Measurements from ENCODE around the gene EIF4G1. TPM values are rescaled to one million over a fixed set of nuclear protein-coding genes. Genes with fewer than 3 reads are reported as not detected.
A peak's percentile ranks its signal among the peaks of the same experiment; 100 is the strongest.

The EIF4G1 gene
- total and polyA plus RNA-seq, 2 donors (not counting 3 experiments of a cell fraction or from before 2014, with no cell fraction given), result 355 to 532 TPM

DNA sequence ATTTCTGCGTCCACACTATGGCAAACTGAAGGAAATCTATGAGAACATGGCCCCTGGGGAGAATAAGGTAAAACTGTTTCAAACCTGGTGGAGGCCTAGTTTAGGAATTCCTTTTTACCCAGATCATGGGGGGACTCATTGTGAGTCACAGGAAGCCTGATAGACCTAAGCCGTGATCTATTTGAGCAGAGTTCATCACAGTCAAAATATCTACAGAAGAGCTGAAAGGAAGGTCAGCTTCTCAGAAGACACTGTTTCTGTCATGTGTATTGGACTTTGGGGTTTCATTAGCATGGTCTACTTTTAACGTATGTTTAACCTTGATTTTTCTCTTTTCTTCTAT lies 14.1 kb upstream of the EIF4G1 start:
- intact Hi-C loops (cut with micrococcal nuclease), result no loop called here

More for the DNA sequence above, 14.1 kb upstream of the EIF4G1 start:
- no peaks in the 10 kb centered on the region for H3K9me1 ChIP-seq (replicated peaks; ENCODE audit: control insufficient read depth, extremely low read depth, insufficient read depth, low read length)
- POLR2A ChIA-PET, result no interaction called here
- no peaks in the 10 kb centered on the region for H3K9me3 ChIP-seq (replicated peaks; ENCODE audit: control insufficient read depth, insufficient read depth, low read length)
- no peak for TF ChIP-seq GATA2 (IDR thresholded peaks at IDR 0.05; ENCODE audit: insufficient read depth, insufficient read length, low read depth, low read length)
- no peak for TF ChIP-seq MYC (IDR thresholded peaks at IDR 0.05; ENCODE audit: low read depth, low read length)
- TF ChIP-seq FOS (IDR thresholded peaks at IDR 0.05; ENCODE audit: borderline replicate concordance, insufficient read depth, low read length), result peak; percentile 78
- peak; percentile 52 for TF ChIP-seq JUN (IDR thresholded peaks at IDR 0.05; ENCODE audit: borderline replicate concordance, insufficient read depth, insufficient read length, low read depth)
- TF ChIP-seq CTCF (IDR thresholded peaks at IDR 0.05; ENCODE audit: extremely low read depth in 1 of 2, insufficient read depth in 1 of 2, low read depth in 1 of 2, low read length in 2 of 2), result no peak
- no peak for TF ChIP-seq MAX (IDR thresholded peaks at IDR 0.05; ENCODE audit: insufficient read depth, insufficient read length)
- TF ChIP-seq POLR2AphosphoS5 (IDR thresholded peaks at IDR 0.05; ENCODE audit: insufficient read depth, low read depth, low read length), result no peak
- no peak for TF ChIP-seq EZH2 (IDR thresholded peaks at IDR 0.05; ENCODE audit: borderline replicate concordance, low read depth, low read length, severe bottlenecking)
- no peak for TF ChIP-seq POLR2A (IDR thresholded peaks at IDR 0.05; ENCODE audit: low read depth, low read length)
- peak overlapping the region in 2 of 3 experiments; percentile 88 to 89 for H3K4me3 ChIP-seq (replicated peaks in 1 of 3; ENCODE audit: insufficient read depth in 1 of 3, low read depth in 1 of 3, low read length in 3 of 3)
- peaks cover 13% of the 10 kb centered on the region for H3K4me1 ChIP-seq (ENCODE audit: control insufficient read depth, extremely low read depth, insufficient read depth, low read length)
- no peaks in the 10 kb centered on the region for H4K20me1 ChIP-seq (replicated peaks; ENCODE audit: control insufficient read depth, extremely low read depth, insufficient read depth, low read length)
- FAIRE-seq, result peak; percentile 83
- peak; percentile 29 for DNase-seq (ENCODE audit: low read depth, low spot score)
- no TSS peak for BruUV-seq (replicated peaks)
- peak overlapping the region; percentile 87 for H3K4me2 ChIP-seq (ENCODE audit: insufficient read depth, low read length)
- H3K9ac ChIP-seq (replicated peaks; ENCODE audit: extremely low read depth, insufficient read depth, low read length), result peak overlapping the region; percentile 90
- dilution Hi-C loops (cut with MboI; ENCODE audit: extremely low pct_ligation_motif_present, low sequenced_read_pairs), result no loop called here
- no peaks in the 10 kb centered on the region for H3K27me3 ChIP-seq (ENCODE audit: control insufficient read depth in 2 of 2, insufficient read depth in 2 of 2, low read length in 2 of 2)
- H2AFZ ChIP-seq (ENCODE audit: low read depth, low read length), result no peak overlapping the region
- peaks cover 28 to 31% of the 10 kb centered on the region in 2 experiments for H3K36me3 ChIP-seq (ENCODE audit: control insufficient read depth in 2 of 2, extremely low read depth in 1 of 2, insufficient read depth in 2 of 2, low read length in 2 of 2)
- CTCF ChIA-PET, result interaction anchor here (1.4 to 1.5 kb wide), 2 partner anchors 11 to 40 kb away, joined by 3 to 4 read pairs; no protein-coding TSS in a partner anchor
- peaks cover 54% of the 10 kb centered on the region for H3K79me2 ChIP-seq (ENCODE audit: control insufficient read depth, insufficient read depth, low read length)
- peak overlapping the region; percentile 70 for H3K27ac ChIP-seq (ENCODE audit: insufficient read depth, low read depth, low read length)
